ENCODE results near the gene NCAM1.

NCAM1 gene

GRCh38 chr11:113124578-113124977 is 163.4 kb downstream of the NCAM1 start:
- no peaks in the 10 kb centered on the region for H3K79me2 ChIP-seq (ENCODE audit: low read length)
- TF ChIP-seq CTCF (IDR thresholded peaks at IDR 0.05; ENCODE audit: low read depth, low read length) = no peak
- no peak for TF ChIP-seq EZH2phosphoT487 (IDR thresholded peaks at IDR 0.05; ENCODE audit: low read depth)
- no peaks in the 10 kb centered on the region for H3K36me3 ChIP-seq (replicated peaks; ENCODE audit: low read depth, low read length)
- no peaks in the 10 kb centered on the region for H4K20me1 ChIP-seq (ENCODE audit: insufficient read depth, low read length)
- no peak overlapping the region for H3K4me3 ChIP-seq (ENCODE audit: low read length)
- H3K9me3 ChIP-seq (ENCODE audit: insufficient read depth, low read length) = no peaks in the 10 kb centered on the region
- H2AFZ ChIP-seq (ENCODE audit: low read depth, low read length) = no peak overlapping the region
- H3K27me3 ChIP-seq (ENCODE audit: low read depth, low read length) = peaks cover 18% of the 10 kb centered on the region
- no peak overlapping the region for H3K27ac ChIP-seq (ENCODE audit: low read length)
- no peaks in the 10 kb centered on the region for H3K4me1 ChIP-seq (ENCODE audit: low read length)
- no peak overlapping the region for H3K4me2 ChIP-seq (ENCODE audit: low read length)
- H3K9ac ChIP-seq (ENCODE audit: low read length) = no peak overlapping the region

GRCh38 chr11:113129261-113129992 is 168.2 kb downstream of the NCAM1 start:
- H3K4me1 ChIP-seq (ENCODE audit: low read length) = no peaks in the 10 kb centered on the region

GRCh38 chr11:113131036-113131775 is 170.0 kb downstream of the NCAM1 start:
- Histone ChIP-seq H3K4me2 (ENCODE audit: low read length) (no peak overlapping the region), H3K27me3 (ENCODE audit: low read depth, low read length) (peaks cover 12% of the 10 kb centered on the region; the same call in 1 of the 2 replicates), H4K20me1 (ENCODE audit: insufficient read depth, low read length) (no peaks in the 10 kb centered on the region), H3K36me3 (replicated peaks; ENCODE audit: low read depth, low read length) (no peaks in the 10 kb centered on the region), H3K9ac (ENCODE audit: low read length) (no peak overlapping the region), H3K4me3 (ENCODE audit: low read length) (no peak overlapping the region), H3K9me3 (ENCODE audit: insufficient read depth, low read length) (no peaks in the 10 kb centered on the region), H2AFZ (ENCODE audit: low read depth, low read length) (no peak overlapping the region), H3K27ac (ENCODE audit: low read length) (no peak overlapping the region), H3K79me2 (ENCODE audit: low read length) (no peaks in the 10 kb centered on the region), H3K4me1 (ENCODE audit: low read length) (no peaks in the 10 kb centered on the region)
- no peak for TF ChIP-seq EZH2phosphoT487 (IDR thresholded peaks at IDR 0.05; ENCODE audit: low read depth)
- no peak for TF ChIP-seq CTCF (IDR thresholded peaks at IDR 0.05; ENCODE audit: low read depth, low read length)

More at GRCh38 chr11:113129261-113129992, 168.2 kb downstream of the NCAM1 start:
- TF ChIP-seq EZH2phosphoT487 (IDR thresholded peaks at IDR 0.05; ENCODE audit: low read depth) = no peak
- TF ChIP-seq CTCF (IDR thresholded peaks at IDR 0.05; ENCODE audit: low read depth, low read length) = no peak
- H4K20me1 ChIP-seq (ENCODE audit: insufficient read depth, low read length) = no peaks in the 10 kb centered on the region
- H3K36me3 ChIP-seq (replicated peaks; ENCODE audit: low read depth, low read length) = no peaks in the 10 kb centered on the region
- no peak overlapping the region for H3K4me2 ChIP-seq (ENCODE audit: low read length)
- no peaks in the 10 kb centered on the region for H3K9me3 ChIP-seq (ENCODE audit: insufficient read depth, low read length)
- no peak overlapping the region for H3K4me3 ChIP-seq (ENCODE audit: low read length)
- no peaks in the 10 kb centered on the region for H3K27me3 ChIP-seq (ENCODE audit: low read depth, low read length)
- no peak overlapping the region for H3K27ac ChIP-seq (ENCODE audit: low read length)
- no peaks in the 10 kb centered on the region for H3K79me2 ChIP-seq (ENCODE audit: low read length)
- no peak overlapping the region for H2AFZ ChIP-seq (ENCODE audit: low read depth, low read length)
- no peak overlapping the region for H3K9ac ChIP-seq (ENCODE audit: low read length)

GRCh38 chr11:113133071-113133470 is 171.9 kb downstream of the NCAM1 start:
- no peaks in the 10 kb centered on the region for H4K20me1 ChIP-seq (ENCODE audit: insufficient read depth, low read length)
- H3K4me3 ChIP-seq (ENCODE audit: low read length) = no peak overlapping the region
- H2AFZ ChIP-seq (ENCODE audit: low read depth, low read length) = no peak overlapping the region
- no peak for TF ChIP-seq CTCF (IDR thresholded peaks at IDR 0.05; ENCODE audit: low read depth, low read length)
- H3K27me3 ChIP-seq (ENCODE audit: low read depth, low read length) = peaks cover 28% of the 10 kb centered on the region
- no peak overlapping the region for H3K4me2 ChIP-seq (ENCODE audit: low read length)
- H3K36me3 ChIP-seq (replicated peaks; ENCODE audit: low read depth, low read length) = no peaks in the 10 kb centered on the region
- no peak overlapping the region for H3K9ac ChIP-seq (ENCODE audit: low read length)
- H3K27ac ChIP-seq (ENCODE audit: low read length) = no peak overlapping the region
- no peaks in the 10 kb centered on the region for H3K4me1 ChIP-seq (ENCODE audit: low read length)
- no peaks in the 10 kb centered on the region for H3K79me2 ChIP-seq (ENCODE audit: low read length)
- no peaks in the 10 kb centered on the region for H3K9me3 ChIP-seq (ENCODE audit: insufficient read depth, low read length)
